Ovary (tissue), 9 donors: Measurements from ENCODE around the gene AOPEP. TPM values are rescaled to one million over a fixed set of nuclear protein-coding genes. Genes with fewer than 3 reads are reported as not detected.

Experiments used
- DNase-seq, 5 donors: peaks; one replicate each; pipeline ENCODE4 v3.0.0-alpha.2; 2019 to 2020
- H3K27ac ChIP-seq, 2 donors: fragments of 200-600 bp; one replicate each; pipeline versions ENCODE4 v1.5.1 to v1.8.0; 2019 to 2022
- H3K27me3 ChIP-seq: fragments of 200-600 bp; one replicate; pipeline ENCODE4 v1.8.0; 2022
- H3K36me3 ChIP-seq: fragments of 200-600 bp; sonication (generic); one replicate; pipeline ENCODE4 v1.5.1; 2019
- H3K4me1 ChIP-seq: one replicate; pipeline ENCODE4 v1.8.1; 2013; ENCODE audit warnings: mild to moderate bottlenecking, moderate library complexity; ENCODE audit not compliant: insufficient read depth
- H3K4me3 ChIP-seq: fragments of 200-600 bp; sonication (generic); one replicate; pipeline ENCODE4 v1.5.1; 2017
- H3K9me3 ChIP-seq, 2 donors: fragments of 200-600 bp in 1 of 2; sonication (generic) in 1 of 2; one replicate each; pipeline versions ENCODE4 v1.5.1 to v1.8.1; 2013 to 2019; ENCODE audit warnings: mild to moderate bottlenecking in 1 of 2, moderate library complexity in 1 of 2
- EP300 ChIP-seq: sonication (generic); formaldehyde crosslinking; IDR thresholded peaks from one replicate; pipeline ENCODE4 v1.6.1; 2017; ENCODE audit warnings: antibody characterized with exemption
- POLR2A ChIP-seq: fragments of 450-650 bp; IDR thresholded peaks from one replicate; pipeline ENCODE4 v1.6.1; 2017; ENCODE audit warnings: antibody characterized with exemption, mild to moderate bottlenecking, moderate library complexity
- WGBS, 3 donors: extraction: QIAGEN DNeasy Blood & Tissue Kit in 1 of 3; methylation state at CpG; one replicate each; pipeline versions ENCODE4 v1.1.5 to v1.1.7; 2013 to 2017; 5-methylcytosine and 5-hydroxymethylcytosine counted together
- intact Hi-C, 4 donors: fragments of 100-400 bp; cut with DNase I; formaldehyde crosslinking; loops; one replicate each; pipeline versions ENCODE4 v1.11.0 to v1.15.1; 2022 to 2023
- polyA plus RNA-seq, 2 donors: library from polyadenylated mRNA; stranded (reverse); fragments of 200-250 nt in 1 of 2; fragments of 350-450 nt in 1 of 2; fragmentation: Illumina TruSeq in 1 of 2; extraction: RNeasy Lipid Tissue Mini Kit (QIAGEN cat#74804) in 1 of 2; gene quantifications; one replicate each; pipeline ENCODE4 v1.2.3, GENCODE V29; 2013 to 2014
- total RNA-seq, 7 donors: library from RNA; depleted of rRNA in 2 of 7; stranded (reverse); fragments of >200 nt in 2 of 7; fragmentation: NEBNext Ultra II Directional in 3 of 7; extraction: Animal tissue kit (Norgen Biotek cat#: 25700) in 3 of 7; gene quantifications; one replicate each; pipeline versions ENCODE4 v1.1.0 to v1.2.4, GENCODE V29; 2016 to 2023
- TF ChIP-seq, protein P1 (sequence below), 3 donors: fragments of 450-650 bp in 2 of 3; fragments of 200-600 bp in 1 of 3; IDR thresholded peaks; one replicate each; pipeline versions ENCODE4 v1.5.1 to v1.8.0; 2016 to 2022; ENCODE audit warnings: antibody characterized with exemption in 3 of 3, mild to moderate bottlenecking in 1 of 3
- donor health status: DM: no; HTN: no; CAD: no; lungs with moderate emphysema.
- donor health status: DM: no; HTN: no; CAD: no.
- donor health status: Bipolar disorder and iron deficiency.
- donor health status: DM: yes; HTN: yes; CAD: no.
- donor health status: DM: no; HTN: no; CAD: no.
- donor health status: DM: yes; HTN: yes; CAD: no.

AOPEP gene
- total and polyA plus RNA-seq, 9 donors = 40.0 to 141 (median 82.1) TPM

DNA sequence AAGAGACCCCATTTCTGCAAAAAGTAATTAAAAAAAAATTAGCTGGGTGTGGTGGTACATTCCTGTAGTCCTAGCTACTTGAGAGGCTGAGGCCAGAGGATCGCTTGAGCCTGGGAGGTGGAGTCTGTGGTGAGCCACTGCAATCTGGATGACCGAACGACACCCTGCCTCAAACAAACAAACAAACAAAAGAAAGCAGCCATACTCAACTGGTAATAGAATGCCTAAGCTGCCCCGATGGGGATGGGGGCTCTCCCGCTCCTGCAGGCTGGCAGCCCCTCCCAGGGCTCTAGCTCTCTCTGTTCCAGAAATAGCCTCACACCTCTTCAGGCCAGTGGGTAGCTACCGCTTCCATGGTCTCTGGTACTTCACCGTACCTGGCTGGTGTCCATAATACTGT, 349.2 kb downstream of the AOPEP start:
- no peaks in the 10 kb centered on the region for H3K36me3 ChIP-seq
- 83 to 88% (median 85%) methylated on average over 7 of the region's 7 CpGs for WGBS, 3 donors
- intact Hi-C loops = no loop called here
- H3K27ac ChIP-seq = no peak overlapping the region
- DNase-seq = no peak
- H3K9me3 ChIP-seq = no peaks in the 10 kb centered on the region
- no peak overlapping the region for H3K4me3 ChIP-seq
- no peak for TF ChIP-seq EP300
- no peak for TF ChIP-seq POLR2A
- TF ChIP-seq, protein P1, sequence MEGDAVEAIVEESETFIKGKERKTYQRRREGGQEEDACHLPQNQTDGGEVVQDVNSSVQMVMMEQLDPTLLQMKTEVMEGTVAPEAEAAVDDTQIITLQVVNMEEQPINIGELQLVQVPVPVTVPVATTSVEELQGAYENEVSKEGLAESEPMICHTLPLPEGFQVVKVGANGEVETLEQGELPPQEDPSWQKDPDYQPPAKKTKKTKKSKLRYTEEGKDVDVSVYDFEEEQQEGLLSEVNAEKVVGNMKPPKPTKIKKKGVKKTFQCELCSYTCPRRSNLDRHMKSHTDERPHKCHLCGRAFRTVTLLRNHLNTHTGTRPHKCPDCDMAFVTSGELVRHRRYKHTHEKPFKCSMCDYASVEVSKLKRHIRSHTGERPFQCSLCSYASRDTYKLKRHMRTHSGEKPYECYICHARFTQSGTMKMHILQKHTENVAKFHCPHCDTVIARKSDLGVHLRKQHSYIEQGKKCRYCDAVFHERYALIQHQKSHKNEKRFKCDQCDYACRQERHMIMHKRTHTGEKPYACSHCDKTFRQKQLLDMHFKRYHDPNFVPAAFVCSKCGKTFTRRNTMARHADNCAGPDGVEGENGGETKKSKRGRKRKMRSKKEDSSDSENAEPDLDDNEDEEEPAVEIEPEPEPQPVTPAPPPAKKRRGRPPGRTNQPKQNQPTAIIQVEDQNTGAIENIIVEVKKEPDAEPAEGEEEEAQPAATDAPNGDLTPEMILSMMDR (IDR thresholded peaks at IDR 0.05) = no peak
- H3K27me3 ChIP-seq = no peaks in the 10 kb centered on the region
- H3K4me1 ChIP-seq = peaks cover 18% of the 10 kb centered on the region

DNA sequence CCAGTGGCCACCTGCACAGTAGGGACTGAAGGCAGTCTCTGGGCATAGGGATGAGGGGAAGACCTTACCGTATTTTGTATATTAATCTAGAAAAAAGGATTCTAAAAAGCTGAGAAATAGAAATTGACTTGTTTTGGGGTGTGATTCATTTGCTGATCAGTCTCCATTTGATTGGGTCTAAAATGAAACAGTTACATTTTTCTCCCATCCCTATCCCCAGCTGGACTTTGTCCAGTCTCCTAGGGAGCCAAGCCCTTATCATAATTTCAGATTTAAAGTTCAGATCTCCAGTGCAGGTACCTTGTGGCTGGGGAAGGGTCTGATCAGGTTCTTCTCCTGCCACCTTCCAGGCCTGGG, 350.2 kb downstream of the AOPEP start:
- intact Hi-C loops = no loop called here
- Histone ChIP-seq H3K36me3 (no peaks in the 10 kb centered on the region), H3K4me1 (peaks cover 17% of the 10 kb centered on the region), H3K9me3 (no peaks in the 10 kb centered on the region), H3K4me3 (no peak overlapping the region), H3K27me3 (no peaks in the 10 kb centered on the region), H3K27ac (peak overlapping the region in 1 of 2 donors; percentile 2)
- no peak for TF ChIP-seq POLR2A
- TF ChIP-seq, protein P1 (IDR thresholded peaks at IDR 0.05) = no peak
- no peak for TF ChIP-seq EP300
- 57 to 68% (median 59%) methylated on average over 1 of the region's 1 CpG for WGBS, 3 donors
- DNase-seq = no peak

DNA sequence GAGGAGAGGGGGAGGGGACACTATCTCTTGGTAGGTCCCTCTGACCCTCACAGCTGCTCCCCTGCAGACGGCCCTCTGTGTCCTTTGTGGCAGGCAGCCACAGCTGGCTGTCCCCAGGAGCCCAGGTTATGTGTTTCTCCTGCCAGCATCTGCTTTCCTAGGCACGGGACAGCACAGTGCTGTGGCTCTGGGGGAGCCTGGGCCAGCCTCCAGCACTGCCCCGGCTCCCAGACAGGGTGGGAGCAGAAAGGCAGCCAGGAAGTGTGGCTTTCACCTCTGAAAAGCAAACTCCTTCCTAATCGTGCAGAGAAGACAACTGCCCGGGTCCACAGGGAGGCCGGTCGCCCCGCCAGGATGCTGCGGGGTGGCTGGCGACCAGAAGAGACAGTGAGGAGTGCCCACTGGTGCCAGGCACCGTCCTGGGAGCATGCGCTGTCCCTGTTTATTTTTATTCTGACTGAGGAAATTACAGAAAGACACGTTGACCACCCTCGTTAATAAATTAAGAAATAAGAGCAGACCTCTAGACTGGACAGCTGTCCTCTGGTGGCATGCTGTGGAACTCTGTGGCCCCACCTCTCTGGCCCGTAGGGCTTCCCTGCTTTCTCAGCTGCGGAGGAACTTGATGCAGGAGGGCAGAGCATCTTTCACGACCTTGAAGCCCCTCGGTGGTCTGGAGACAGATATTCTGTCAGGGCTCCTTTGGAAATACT, 350.7 kb downstream of the AOPEP start:
- no peak for TF ChIP-seq POLR2A
- no peak for TF ChIP-seq EP300
- TF ChIP-seq, protein P1 (IDR thresholded peaks at IDR 0.05) = no peak
- Histone ChIP-seq H3K36me3 (no peaks in the 10 kb centered on the region), H3K27me3 (no peaks in the 10 kb centered on the region), H3K4me1 (peaks cover 13% of the 10 kb centered on the region), H3K27ac (peak overlapping the region in 1 of 2 donors; percentile 2), H3K9me3 (no peaks in the 10 kb centered on the region), H3K4me3 (no peak overlapping the region)
- 56 to 64% (median 56%) methylated on average over 18 of the region's 18 CpGs for WGBS, 3 donors
- intact Hi-C loops = no loop called here
- DNase-seq = peak in 2 of 5 donors; percentile 14 to 22

DNA sequence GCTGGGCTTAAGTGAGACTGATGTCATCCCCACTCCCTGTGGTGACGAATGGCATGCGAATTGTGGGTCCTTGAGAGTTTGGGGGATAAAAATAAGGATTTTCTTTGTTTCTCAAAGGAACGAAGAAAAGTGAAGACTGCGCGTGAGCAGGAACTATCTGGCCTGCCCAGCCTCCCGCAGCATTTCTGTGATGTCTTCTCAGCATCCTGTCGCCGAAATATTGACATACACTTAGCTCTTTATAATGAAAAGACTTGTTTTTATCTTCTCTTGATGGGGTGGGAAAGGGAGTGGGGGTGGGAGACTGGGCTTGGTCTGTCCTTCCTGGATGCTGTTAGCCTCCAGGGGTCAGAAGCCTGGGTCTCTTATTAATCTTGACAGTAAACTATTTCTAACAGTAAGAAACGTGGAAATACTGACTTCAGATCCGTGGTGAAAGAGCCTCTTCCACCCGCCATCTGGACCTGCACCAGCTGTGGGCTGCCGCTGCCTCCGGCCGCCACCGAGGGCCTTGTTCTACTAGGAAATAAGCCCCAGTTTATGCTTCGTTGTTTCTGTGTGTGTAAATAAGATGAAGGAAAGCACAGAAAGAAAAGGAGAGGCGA, 351.4 kb downstream of the AOPEP start:
- Histone ChIP-seq H3K27ac (peak overlapping the region in 1 of 2 donors; percentile 2), H3K36me3 (no peaks in the 10 kb centered on the region), H3K27me3 (no peaks in the 10 kb centered on the region), H3K9me3 (no peaks in the 10 kb centered on the region), H3K4me1 (peaks cover 10% of the 10 kb centered on the region), H3K4me3 (no peak overlapping the region)
- WGBS, 3 donors = 50 to 54% (median 54%) methylated on average over 17 of the region's 17 CpGs
- peak in 2 of 5 donors; percentile 10 to 24 for DNase-seq
- TF ChIP-seq, protein P1 (IDR thresholded peaks at IDR 0.05) = no peak
- TF ChIP-seq EP300 (no peak), POLR2A (no peak)
- intact Hi-C loops = no loop called here
